Measurements from ENCODE around the gene RGS10.

- TF ChIP-seq TEAD2 (tag; IDR thresholded peaks at IDR 0.05) (no peak), TAF1 (IDR thresholded peaks at IDR 0.05; ENCODE audit: control insufficient read depth, extremely low read depth, insufficient read depth, low read length, severe bottlenecking) (no peak), SP2 (IDR thresholded peaks at IDR 0.05; ENCODE audit: extremely low read depth, low read depth, low read length, poor library complexity, severe bottlenecking) (no peak), ZNF77 (CRISPR knock-in tag; IDR thresholded peaks at IDR 0.05) (no peak), MAZ (CRISPR knock-in tag; conservative IDR thresholded peaks at IDR 0.05 in 1 of 2, IDR thresholded peaks at IDR 0.05 in 1 of 2) (no peak), ETV6 (IDR thresholded peaks at IDR 0.05; ENCODE audit: borderline replicate concordance in 1 of 2, low read depth in 2 of 2, low read length in 1 of 2) (no peak), ETV6 (CRISPR knock-in tag; IDR thresholded peaks at IDR 0.05; ENCODE audit: borderline replicate concordance) (no peak), HDAC6 (IDR thresholded peaks at IDR 0.05; ENCODE audit: low read depth, low read length) (no peak), POLR2AphosphoS5 (IDR thresholded peaks at IDR 0.05; ENCODE audit: control insufficient read depth, insufficient read depth, low read depth, low read length) (no peak), EGR1 (conservative IDR thresholded peaks at IDR 0.05) (no peak), TARDBP (IDR thresholded peaks at IDR 0.05) (no peak), NR2C2 (CRISPR knock-in tag; IDR thresholded peaks at IDR 0.05) (no peak), NR2C2 (tag; IDR thresholded peaks at IDR 0.05) (no peak)
- TF ChIP-seq, protein P1, sequence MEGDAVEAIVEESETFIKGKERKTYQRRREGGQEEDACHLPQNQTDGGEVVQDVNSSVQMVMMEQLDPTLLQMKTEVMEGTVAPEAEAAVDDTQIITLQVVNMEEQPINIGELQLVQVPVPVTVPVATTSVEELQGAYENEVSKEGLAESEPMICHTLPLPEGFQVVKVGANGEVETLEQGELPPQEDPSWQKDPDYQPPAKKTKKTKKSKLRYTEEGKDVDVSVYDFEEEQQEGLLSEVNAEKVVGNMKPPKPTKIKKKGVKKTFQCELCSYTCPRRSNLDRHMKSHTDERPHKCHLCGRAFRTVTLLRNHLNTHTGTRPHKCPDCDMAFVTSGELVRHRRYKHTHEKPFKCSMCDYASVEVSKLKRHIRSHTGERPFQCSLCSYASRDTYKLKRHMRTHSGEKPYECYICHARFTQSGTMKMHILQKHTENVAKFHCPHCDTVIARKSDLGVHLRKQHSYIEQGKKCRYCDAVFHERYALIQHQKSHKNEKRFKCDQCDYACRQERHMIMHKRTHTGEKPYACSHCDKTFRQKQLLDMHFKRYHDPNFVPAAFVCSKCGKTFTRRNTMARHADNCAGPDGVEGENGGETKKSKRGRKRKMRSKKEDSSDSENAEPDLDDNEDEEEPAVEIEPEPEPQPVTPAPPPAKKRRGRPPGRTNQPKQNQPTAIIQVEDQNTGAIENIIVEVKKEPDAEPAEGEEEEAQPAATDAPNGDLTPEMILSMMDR (IDR thresholded peaks at IDR 0.05 in 2 of 3, conservative IDR thresholded peaks at IDR 0.05 in 1 of 3; ENCODE audit: insufficient read depth in 2 of 3, low read depth in 1 of 3, low read length in 3 of 3) = no peak
These were observed 37.9 kb downstream of the RGS10 start for GRCh38 chr10:119504651-119505050.
